Sciatic nerve (tissue), 2 donors: Measurements from ENCODE around the gene INHBB. TPM values are rescaled to one million over a fixed set of nuclear protein-coding genes. Genes with fewer than 3 reads are reported as not detected.
"Not testable (repeated sequence)": the region's sequence is repeated elsewhere in the genome, so short reads cannot be mapped to it uniquely, and the experiment has no call there.

Source experiments
- ATAC-seq: fragments of 200-7000 bp; cut with Tn5 transposase; one replicate; pipeline ENCODE4 v1.9.1; 2020; ENCODE audit warnings: mild to moderate bottlenecking, moderate library complexity
- DNase-seq: peaks from one replicate; pipeline ENCODE4 v3.0.0-alpha.2; 2020; ENCODE audit warnings: low spot score
- intact Hi-C: fragments of 100-400 bp; cut with DNase I; formaldehyde crosslinking; loops from one replicate; pipeline ENCODE4 v1.14.2; 2022
- total RNA-seq: library from RNA; stranded (reverse); fragmentation: NEBNext Ultra II Directional; extraction: Animal tissue kit (Norgen Biotek cat#: 25700); gene quantifications from one replicate; pipeline ENCODE4 v1.2.1, GENCODE V29; 2021
- donor health status: DM: no; HTN: no; CAD: no.
- donor health status: DM: no; HTN: no; CAD: no.

Gene INHBB
- total RNA-seq, 1 donor from 2014 or later, result 37.4 TPM

DNA sequence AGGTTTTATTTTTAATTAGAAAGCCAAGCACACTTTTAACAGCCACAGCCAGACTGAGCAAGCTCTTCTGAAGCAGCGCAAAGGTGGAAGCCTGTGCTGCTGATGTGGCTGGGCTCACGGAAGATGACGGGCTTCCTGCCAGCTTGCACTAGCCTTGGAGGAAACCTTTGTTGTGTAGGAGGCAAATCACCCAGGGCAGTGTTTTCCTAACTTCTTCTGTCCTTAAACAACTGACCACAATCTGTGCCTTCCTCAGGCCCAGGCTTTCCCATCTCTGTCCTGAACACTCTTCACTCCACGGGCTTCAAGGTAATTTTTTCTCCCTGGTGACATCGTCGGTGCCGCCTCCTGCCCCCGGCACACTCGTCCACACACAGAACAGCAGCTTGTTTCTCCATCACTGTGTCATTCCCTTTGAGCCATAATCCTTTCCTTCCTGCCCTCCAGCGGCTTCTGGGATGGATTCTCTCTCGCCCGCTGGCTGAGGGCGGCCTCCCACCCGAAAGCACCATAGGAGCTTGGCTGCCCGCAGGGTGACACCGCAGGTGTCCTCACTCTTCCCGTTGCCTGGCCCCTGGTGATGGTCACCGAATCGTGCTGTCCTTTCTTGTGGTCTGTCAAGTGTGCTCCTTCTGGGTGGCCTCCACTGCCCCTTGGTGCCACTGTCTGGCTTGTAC is 31.1 kb upstream of the INHBB start:
- no peak for DNase-seq
- intact Hi-C loops, result loop anchor here (10.0 kb wide), 1 partner anchor 360 kb away; no protein-coding TSS in a partner anchor

DNA sequence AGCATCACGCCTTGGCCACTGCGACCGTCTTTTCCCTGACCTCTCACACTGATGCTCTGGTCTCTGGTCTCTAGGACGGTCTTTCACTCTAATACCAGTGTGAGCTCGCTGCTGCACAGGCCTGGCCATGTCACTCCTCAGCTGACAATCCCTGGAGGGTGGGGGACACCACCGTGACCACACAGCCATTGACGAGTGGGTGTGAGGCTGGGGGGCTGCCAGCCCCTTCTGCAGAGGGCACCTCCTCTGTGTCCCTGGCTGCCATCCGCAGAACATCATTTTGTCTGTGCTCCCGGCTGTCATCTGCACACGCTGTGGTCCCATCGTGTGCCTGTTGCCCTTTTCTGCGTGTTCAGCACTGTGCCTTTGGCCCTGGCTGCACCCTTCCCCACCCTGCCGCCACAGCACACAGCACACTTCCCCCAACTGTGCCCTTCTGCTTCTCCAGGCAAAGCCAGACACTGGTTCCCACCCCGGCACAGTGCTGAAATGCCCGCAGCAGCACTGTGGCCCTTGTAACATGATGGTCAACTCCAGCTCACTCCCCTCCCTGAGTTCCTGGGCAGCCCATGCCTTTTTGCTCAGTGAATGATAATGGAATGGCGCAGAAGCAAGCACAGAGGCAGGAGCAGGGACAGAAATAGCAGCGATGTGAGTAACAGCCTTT is 30.4 kb upstream of the INHBB start:
- ATAC-seq (no peak), DNase-seq (no peak)
- intact Hi-C loops, result loop anchor here (10.0 kb wide), 1 partner anchor 359 kb away; no protein-coding TSS in a partner anchor

More for the DNA sequence above, 31.1 kb upstream of the INHBB start:
- no peak for ATAC-seq

DNA sequence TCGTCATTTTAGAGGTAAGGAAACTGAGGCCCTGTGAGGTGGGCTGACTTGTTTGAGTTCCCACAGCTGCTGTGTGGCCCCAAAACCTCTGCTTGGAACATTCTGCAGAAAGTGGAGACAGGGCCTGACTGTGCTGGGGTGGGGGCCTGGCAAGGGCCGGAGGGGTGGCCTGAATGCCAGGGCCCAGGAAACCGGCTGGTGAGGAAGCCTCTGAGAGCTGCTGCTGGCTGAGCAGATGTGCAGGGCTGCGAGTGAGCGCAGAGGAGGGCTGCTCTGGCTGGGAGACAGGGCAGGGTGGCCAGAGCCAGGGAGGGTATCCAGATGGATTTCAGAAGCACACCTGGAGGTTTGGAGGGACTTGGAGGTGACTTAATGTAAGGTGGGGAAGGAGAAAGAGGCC is 29.9 kb upstream of the INHBB start:
- DNase-seq, result no peak
- intact Hi-C loops, result loop anchor here (10.0 kb wide), 1 partner anchor 359 kb away; no protein-coding TSS in a partner anchor
- ATAC-seq, result no peak

DNA sequence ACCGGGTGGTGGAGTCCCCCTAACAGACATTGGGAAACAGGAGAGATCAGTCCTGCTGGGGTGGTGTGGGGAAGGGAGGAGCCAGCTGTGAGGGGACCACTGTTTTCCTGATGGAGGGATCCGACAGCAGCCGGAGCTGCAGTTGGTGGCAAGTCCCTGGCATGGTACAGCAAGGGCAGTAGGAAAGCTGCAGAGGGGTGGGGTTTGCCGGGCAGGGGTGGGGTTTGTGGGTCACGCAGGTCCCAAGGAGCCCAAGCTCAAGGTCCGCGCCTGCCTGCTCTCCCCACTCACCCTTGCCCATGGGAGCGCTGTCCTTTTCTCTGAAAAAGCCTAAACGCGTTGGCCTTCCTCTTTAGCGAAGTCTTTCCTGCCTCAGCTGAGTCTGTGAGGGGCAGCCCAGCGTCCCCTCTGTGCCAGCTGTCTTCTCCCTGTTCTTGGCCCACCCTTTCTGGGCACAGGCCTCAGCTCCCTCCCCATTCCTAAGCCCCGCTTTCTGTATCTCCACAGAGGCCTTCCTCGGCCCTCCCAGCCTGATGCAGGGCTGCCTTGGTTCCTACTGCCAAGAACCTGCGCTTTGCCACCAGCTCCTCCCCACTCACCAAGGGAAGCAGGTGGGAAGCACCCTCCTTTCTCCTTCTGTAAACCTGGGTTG is 29.3 kb upstream of the INHBB start:
- ATAC-seq (no peak), DNase-seq (no peak)
- intact Hi-C loops, result loop anchor here (10.0 kb wide), 1 partner anchor 358 kb away; no protein-coding TSS in a partner anchor

DNA sequence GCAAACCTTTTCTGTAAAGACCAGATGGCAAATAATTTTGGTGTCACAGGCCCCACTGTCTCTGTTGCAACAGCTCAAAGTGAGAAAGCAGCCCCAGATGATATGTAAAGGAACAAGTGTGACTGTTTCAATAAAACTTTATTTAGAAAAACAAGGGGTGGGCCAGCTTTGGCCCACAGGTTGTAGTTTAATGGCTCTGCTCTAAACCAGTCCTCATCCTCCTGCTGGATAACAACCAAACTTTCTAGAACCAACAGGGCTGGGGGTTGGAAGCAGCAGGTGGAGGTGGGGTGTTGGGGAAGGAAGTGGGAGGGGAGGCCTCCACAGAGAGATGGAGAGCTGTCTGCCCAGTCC is 28.8 kb upstream of the INHBB start:
- ATAC-seq (no peak), DNase-seq (no peak)
- intact Hi-C loops, result loop anchor here (10.0 kb wide), 1 partner anchor 358 kb away; no protein-coding TSS in a partner anchor

DNA sequence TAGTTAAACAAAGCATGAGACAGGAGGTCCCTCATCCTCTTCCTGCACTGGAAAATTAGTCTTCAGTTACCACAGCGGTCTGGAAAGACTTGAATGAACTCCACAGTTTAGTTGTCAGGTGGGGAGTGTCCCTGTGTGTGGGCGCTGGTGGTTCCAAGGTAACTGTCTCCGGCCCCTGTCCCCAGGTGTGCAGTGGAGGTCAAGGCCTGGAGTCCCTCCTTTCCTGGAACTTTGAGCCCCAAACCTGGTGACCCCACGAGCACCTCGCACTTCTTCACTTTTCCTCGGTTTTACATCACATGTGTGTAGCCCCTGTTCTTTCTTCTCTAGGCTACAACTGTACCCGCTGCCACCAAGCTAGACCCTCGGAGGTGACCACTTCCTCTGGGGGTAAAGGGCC is 28.0 kb upstream of the INHBB start:
- intact Hi-C loops, result loop anchor here (10.0 kb wide), 1 partner anchor 357 kb away; no protein-coding TSS in a partner anchor

DNA sequence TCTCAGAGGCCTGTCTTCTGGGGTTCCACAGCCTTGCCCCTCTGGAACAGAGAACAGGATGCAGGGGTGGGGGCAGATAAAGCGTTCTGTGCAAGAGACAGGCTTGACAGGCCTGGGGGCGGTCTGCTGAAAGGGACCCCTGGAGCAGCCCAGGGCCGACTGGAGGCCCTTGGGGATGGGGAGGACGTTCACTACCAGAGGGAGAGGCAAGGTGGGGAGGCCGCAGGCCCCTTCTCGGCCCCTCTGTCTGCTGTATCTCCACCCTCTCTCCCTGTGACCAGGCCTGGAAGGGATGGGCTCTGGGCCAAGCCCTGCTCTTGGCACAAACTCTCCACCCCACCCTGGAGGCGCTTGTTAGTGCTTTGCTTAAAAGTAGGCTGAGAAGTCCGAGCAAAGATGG is 27.3 kb upstream of the INHBB start:
- ATAC-seq, result peak; percentile 61
- peak; percentile 78 for DNase-seq
- intact Hi-C loops, result loop anchor here (10.0 kb wide), 1 partner anchor 356 kb away; no protein-coding TSS in a partner anchor

More for the DNA sequence above, 28.0 kb upstream of the INHBB start:
- DNase-seq, result peak; percentile 28
- ATAC-seq, result no peak

DNA sequence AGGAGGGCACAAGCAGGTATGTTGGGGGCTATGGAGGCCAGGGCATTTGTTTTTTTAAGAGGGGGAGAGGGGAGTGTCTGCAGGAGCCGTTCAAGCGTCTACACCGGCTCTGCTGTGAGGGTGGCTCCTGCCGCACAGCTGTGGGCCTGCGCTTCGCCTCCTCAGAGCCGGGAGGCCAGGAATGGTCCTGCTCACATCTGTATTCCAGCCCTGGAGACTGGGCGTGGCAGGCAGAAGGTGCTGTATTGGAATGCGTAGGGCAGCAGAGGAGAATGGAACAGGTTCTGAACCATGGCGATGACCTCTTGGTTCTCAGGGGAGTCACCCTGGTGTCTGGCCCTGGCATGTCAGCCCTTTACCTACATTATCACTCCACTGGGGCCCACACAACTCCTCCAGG is 26.8 kb upstream of the INHBB start:
- no peak for DNase-seq
- intact Hi-C loops, result loop anchor here (10.0 kb wide), 1 partner anchor 356 kb away; no protein-coding TSS in a partner anchor
- peak; percentile 21 for ATAC-seq

DNA sequence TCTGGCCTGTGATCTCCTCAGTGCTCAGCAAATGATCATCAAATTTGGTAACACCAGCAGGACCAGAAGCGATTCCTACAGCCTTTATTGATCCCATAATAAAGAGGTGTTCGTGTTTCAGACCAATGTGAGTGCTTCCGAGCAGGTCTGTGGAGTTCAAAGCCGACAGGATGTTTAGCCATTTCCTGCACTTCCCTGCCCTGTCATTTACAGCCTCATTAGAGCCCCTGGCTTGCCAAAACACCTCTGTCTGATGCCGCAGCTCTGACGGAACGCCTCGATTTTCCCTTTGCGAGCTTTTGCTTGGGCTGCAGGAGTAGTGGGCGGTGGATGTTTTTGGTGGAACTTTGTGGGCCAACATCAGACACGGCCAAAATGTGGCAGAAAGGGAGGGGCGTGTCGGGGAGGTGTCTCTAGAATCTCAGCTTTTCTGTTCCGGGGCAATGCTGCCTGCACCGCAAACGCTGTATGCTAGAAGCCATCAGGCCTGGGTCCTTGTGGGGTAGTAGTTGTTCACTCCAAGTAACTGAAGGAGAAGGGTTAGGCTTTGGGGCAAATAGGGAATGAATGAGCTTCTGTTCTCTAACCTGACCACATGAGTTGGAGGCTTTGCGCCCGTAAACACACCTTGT is 26.1 kb upstream of the INHBB start:
- ATAC-seq (no peak), DNase-seq (no peak)
- intact Hi-C loops, result loop anchor here (10.0 kb wide), 1 partner anchor 355 kb away; no protein-coding TSS in a partner anchor

DNA sequence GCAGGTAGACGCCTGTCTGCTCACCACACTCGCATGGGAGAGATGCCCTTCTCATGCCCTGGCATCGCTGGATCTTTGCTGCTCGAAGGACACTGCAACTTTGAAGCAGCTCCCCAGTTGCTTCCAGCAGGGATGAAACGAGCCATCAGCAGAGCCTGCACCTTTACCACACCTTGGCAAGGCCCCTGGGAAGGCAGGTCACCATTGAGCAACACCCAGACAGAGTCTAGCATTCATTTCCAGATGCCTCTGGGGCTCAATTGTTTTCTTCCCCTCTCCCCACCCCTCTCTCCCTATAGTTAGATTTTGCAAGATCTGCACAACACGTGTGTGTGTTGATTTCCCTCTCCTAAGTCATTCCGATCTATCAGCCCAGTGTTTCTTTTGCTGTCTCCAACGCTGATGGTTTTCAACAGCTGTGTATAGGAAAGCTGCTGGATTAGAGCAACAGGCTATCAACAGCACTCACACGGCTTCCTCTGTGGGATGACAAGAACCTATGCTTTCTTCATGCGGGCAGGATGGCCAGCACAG is 25.6 kb upstream of the INHBB start:
- no peak for ATAC-seq
- intact Hi-C loops, result no loop called here
- no peak for DNase-seq

DNA sequence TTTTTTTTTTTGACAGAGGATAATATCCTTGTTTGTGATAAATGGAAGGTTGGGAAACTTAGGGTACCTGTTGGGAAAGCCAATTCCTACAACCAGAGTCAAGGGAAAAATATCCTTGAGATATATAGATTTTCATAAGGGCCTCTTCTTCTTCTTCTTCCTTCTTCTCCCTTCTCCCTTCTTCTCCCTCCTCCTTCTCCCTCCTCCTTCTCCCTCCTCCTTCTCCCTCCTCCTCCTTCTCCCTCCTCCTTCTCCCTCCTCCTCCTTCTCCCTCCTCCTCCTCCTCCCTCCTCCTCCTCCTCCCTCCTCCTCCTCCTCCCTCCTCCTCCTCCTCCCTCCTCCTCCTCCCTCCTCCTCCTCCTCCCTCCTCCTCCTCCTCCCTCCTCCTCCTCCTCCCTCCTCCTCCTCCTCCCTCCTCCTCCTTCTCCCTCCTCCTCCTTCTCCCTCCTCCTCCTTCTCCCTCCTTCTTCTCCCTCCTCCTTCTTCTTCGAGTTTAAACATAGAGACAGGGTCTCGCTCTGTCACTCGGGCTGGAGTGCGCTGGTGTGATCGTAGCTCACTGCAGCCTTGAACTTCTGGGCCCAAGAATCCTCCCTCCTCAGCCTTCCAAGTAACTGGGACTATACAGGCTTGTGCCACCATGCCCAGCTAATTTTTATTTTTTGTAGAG is 24.9 kb upstream of the INHBB start:
- intact Hi-C loops, ATAC-seq, DNase-seq: not testable (repeated sequence)

DNA sequence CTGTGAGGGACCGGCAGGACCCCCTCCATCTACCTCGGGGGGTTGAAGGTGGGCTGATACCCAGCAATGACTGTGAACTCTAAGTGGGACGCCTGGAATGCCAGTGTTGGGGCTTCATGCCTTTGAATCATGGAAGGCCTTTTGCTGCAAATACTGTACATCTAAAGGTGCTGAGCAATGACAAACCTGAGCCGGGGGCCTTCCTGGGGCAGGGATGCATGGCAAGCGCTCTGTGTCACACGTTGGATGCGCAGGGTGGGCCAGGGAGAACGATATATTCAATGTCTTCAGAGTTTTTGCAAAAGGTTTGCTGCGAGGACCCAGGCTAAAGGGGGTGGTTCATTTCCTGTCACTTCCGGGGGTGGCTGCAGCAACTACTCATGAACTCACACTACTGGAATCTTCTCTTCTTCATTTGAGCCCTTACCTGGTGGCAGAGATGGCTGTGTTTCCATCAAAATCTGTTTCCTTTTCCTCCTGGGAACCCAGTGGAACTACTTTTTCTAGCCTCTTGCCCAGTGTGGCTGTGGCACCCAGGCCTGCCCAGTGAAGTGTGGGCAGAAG is 24.1 kb upstream of the INHBB start:
- ATAC-seq (no peak), DNase-seq (no peak)
- intact Hi-C loops, result no loop called here

DNA sequence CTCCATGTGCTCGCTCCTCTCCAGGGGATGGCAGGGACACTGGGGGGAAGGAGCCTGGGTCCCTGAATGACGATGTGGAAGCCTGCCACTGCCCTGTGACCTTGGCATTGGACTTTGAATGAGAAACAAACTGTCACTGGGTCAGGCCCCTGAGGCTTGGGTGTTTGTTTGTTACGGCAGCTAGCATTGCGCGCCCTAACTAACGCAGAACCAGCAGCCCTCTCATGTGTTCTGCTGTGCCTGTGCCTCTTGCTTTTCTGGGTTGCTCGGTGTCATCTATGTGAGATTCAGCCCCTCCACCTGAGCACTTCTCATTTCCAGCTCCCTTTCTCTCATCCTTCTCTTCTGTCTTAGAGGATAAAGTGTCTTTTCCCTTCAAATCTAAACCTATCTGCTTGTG is 23.6 kb upstream of the INHBB start:
- ATAC-seq (no peak), DNase-seq (no peak)
- intact Hi-C loops, result no loop called here

DNA sequence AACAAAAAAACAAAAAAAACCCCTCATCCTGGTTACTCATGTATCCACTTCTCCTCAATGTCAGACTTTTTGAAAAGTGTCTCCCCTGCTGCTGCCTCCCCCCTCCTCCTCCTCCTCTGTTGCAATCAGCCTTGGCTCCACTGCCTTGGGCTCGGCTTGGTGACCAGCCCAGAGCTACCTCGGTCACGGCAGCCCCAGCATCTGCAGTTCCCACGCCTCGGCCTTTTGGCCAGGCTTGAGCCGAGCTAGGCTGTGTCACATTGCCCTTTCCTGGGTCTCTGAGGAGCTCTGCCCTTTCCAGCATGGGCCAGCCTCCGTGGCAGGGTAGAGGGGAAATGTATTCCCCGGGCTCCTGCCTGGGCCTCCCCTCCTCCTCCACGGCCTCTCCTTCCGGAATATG is 22.7 kb upstream of the INHBB start:
- ATAC-seq (peak; percentile 91), DNase-seq (peak; percentile 77)
- intact Hi-C loops, result no loop called here

DNA sequence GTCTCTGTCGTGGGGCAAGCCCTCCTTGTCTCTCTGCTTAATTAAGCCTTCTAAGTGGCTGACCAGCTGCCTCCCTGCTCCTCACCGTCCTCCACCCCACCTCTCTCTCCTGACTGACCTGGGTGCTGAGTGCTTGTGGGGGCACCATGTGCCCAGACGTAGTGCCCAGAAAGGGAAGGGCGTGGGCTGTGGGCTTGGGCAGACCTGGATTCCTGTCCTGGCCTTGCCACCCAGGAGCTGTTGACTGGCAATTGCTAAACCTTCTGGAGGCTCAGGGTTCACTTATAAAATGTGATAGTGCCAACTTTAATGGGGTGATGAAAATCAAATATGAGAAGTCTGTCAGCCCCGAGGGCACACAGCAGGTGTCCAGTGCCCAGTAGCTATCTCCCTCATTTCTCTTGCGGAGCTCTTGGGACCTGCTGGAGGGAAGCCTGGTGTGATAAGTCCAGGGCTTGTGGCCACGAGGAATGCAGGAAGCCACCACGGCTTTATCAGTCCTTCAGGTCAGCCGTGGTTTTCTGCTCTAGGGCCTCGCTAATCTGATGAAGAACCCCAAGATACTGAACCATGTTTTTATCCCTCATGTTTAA is 22.0 kb upstream of the INHBB start:
- intact Hi-C loops, result no loop called here
- no peak for ATAC-seq

DNA sequence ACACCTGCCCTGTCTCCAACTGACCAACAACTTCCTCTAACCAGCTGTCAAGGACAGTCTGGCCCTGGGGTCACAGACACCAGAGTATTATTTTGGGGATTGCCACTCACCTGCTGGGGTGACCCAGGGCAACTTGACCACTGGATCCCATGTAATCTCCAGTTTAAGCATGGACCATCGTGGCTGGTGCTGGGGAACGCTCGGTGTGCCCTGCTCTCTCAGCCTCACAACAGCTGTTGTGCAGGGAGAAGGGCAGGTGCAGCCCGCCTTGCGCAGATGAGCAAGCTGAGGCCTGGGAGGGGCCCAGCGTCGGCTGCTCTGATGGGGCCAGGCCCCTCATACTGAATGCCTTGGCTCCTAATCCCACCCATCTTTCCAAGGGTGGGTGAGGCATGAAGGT is 21.0 kb upstream of the INHBB start:
- no peak for ATAC-seq
- intact Hi-C loops, result no loop called here
- DNase-seq, result no peak

More for the DNA sequence above, 22.0 kb upstream of the INHBB start:
- no peak for DNase-seq

DNA sequence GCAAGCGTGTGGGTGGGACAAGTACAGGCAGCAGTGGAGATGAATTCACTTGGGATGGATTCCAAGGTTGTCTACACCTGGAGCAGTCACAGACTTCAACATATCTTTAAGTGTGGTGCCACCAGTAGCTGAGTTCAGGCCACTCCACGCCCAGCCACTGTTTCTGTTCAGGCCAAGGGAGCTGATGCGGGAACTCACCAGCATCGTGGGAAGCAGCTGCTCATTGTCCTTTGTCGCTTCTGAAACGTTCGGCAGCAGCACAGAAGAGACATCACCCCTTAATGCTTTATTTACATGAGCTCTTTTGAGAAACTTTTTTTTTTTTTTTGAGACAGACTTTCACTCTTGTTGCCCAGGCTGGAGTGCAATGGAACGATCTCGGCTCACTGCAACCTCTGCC is 19.9 kb upstream of the INHBB start:
- no peak for DNase-seq
- intact Hi-C loops, result no loop called here
- no peak for ATAC-seq
